HTR-8/SVneo (cell line): ENCODE data around the gene AOAH.
"Not testable (repeated sequence)": the region's sequence is repeated elsewhere in the genome, so short reads cannot be mapped to it uniquely, and the experiment has no call there.

Experiments used
- DNase-seq: peaks from one replicate; pipeline ENCODE4 v3.0.0; 2011; ENCODE audit warnings: low spot score, mixed read lengths; ENCODE audit not compliant: insufficient read length
- FAIRE-seq: peaks from 2 replicates; lab custom pipeline; 2011; peaks lifted over from hg19 to GRCh38; lab: Jason Lieb, UNC

Gene AOAH

GRCh38 chr7:36707898-36708297 is 16.4 kb downstream of the AOAH start:
- FAIRE-seq: no peak
- no peak for DNase-seq

- FAIRE-seq (no peak), DNase-seq (no peak)
Measured at GRCh38 chr7:36707465-36707864, 16.8 kb downstream of the AOAH start.

GRCh38 chr7:36703860-36704259 is 20.4 kb downstream of the AOAH start:
- DNase-seq, FAIRE-seq: not testable (repeated sequence)

- FAIRE-seq (no peak), DNase-seq (no peak)
Measured at GRCh38 chr7:36692456-36692855, 31.8 kb downstream of the AOAH start.

- no peak for DNase-seq
- FAIRE-seq: no peak
Measured at GRCh38 chr7:36691983-36692382, 32.3 kb downstream of the AOAH start.

- DNase-seq: no peak
- FAIRE-seq: no peak
Measured at GRCh38 chr7:36690514-36691187, 33.6 kb downstream of the AOAH start.

GRCh38 chr7:36690041-36690440 is 34.3 kb downstream of the AOAH start:
- FAIRE-seq: no peak
- no peak for DNase-seq

GRCh38 chr7:36686499-36686898 is 37.8 kb downstream of the AOAH start:
- FAIRE-seq (no peak), DNase-seq (no peak)

- FAIRE-seq (no peak), DNase-seq (no peak)
Measured at GRCh38 chr7:36684954-36685353, 39.3 kb downstream of the AOAH start.

- no peak for FAIRE-seq
Measured at GRCh38 chr7:36683695-36684357, 40.5 kb downstream of the AOAH start.

GRCh38 chr7:36683111-36683510 is 41.2 kb downstream of the AOAH start:
- no peak for FAIRE-seq
- no peak for DNase-seq

More at GRCh38 chr7:36683695-36684357, 40.5 kb downstream of the AOAH start:
- DNase-seq: no peak

- no peak for DNase-seq
- no peak for FAIRE-seq
Measured at GRCh38 chr7:36682102-36682501, 42.2 kb downstream of the AOAH start.

- no peak for DNase-seq
- FAIRE-seq: no peak
Measured at GRCh38 chr7:36677769-36678437, 46.4 kb downstream of the AOAH start.

- no peak for FAIRE-seq
- DNase-seq: no peak
Measured at GRCh38 chr7:36673703-36674102, 50.6 kb downstream of the AOAH start.

GRCh38 chr7:36671432-36671829 is 52.9 kb downstream of the AOAH start:
- FAIRE-seq (no peak), DNase-seq (no peak)

- DNase-seq (peak; percentile 59), FAIRE-seq (no peak)
Measured at GRCh38 chr7:36670585-36671431, 53.5 kb downstream of the AOAH start.

- DNase-seq (no peak), FAIRE-seq (no peak)
Measured at GRCh38 chr7:36668750-36669149, 55.5 kb downstream of the AOAH start.

- DNase-seq: no peak
- no peak for FAIRE-seq
Measured at GRCh38 chr7:36668080-36668479, 56.2 kb downstream of the AOAH start.

GRCh38 chr7:36667007-36667745 is 57.1 kb downstream of the AOAH start:
- DNase-seq (no peak), FAIRE-seq (peak; percentile 13)

- no peak for FAIRE-seq
- DNase-seq: no peak
Measured at GRCh38 chr7:36663481-36663880, 60.8 kb downstream of the AOAH start.
